Activated naive CD8-positive, alpha-beta T cell treated with anti-CD3 and anti-CD28 coated beads, Interleukin-2, amount 50 U/mL, for 16 hours (primary cell): ENCODE measurements around the gene PSMD11.

Experiments used
- DNase-seq: peaks from one replicate; pipeline ENCODE4 v3.0.0-alpha.2; 2020; ENCODE audit warnings: low read depth, low spot score

The PSMD11 gene

GRCh38 chr17:32464374-32464773, 20.1 kb downstream of the PSMD11 start:
- no peak for DNase-seq

DNA sequence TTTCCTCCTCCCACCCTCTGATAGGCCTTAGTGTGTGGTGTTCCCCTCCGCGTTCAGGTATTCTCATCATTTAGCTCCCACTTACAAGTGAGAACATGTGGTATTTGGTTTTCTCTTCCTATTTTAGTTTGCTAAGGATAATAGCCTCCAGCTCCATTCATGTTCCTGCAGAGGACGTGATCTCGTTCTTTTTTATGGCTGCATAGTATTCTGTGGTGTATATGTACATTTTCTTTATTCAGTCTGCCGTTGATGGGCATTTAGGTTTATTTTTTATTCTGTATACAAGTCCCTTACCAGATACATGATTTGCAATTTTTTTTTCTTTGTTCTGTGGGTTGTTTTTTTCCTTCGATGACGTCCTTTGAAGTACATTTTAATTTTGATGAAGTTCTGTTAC, 23.6 kb downstream of the PSMD11 start:
- no peak for DNase-seq

DNA sequence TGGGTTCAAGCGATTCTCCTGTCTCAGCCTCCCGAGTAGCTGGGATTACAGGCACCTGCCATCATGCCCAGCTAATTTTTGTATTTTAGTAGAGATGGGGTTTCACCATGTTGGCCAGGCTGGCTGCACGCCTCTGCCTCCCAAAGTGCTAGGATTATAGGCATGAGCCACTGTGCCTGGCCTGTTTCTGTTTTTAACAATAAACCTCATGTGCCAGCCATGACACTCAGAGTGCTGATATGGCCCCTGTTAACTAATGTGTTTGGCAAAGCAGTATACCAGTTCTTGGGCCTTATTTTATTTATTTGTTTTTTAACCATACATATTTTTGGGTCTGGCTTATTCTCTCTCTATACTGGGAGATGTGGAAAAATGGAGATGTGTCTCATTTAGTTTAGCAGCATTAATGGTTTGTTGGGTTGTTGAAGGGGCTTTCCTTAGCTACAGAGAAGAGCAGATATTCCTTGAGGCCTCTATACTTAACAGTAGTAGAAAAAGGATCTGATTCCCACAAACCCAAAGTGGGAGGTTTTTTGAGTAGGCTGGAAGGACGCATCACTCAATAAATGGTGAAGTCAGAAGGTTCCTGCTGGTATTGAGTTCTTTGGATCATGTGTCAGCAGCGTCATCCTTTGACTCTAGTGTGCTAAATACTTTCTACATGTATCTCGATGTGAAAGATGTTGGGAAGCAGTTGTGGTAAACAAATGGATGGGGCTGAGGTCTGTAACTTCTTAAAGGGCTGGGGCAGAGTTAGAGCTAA, 26.3 kb downstream of the PSMD11 start:
- DNase-seq = no peak

- no peak for DNase-seq
These were observed 27.3 kb downstream of the PSMD11 start for GRCh38 chr17:32471652-32472051.

DNA sequence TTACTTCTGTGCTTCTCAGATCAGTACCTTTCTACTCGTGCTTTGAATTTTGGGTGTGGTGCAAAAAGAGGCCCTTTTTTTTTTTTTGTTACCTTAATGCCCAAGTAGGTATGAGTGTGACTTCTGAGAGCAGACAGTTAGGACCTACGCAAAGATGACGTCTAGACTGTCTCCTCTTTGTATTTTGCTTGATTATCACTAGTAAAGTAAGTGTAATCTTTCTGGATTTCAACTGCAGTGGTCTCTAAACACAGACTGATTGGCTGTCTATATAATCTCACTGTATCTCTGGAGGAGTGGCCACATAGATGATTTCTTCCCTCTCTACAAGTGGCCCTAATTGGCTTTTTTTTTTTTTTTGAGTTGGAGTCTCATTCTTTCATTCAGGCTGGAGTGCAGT, 30.9 kb downstream of the PSMD11 start:
- no peak for DNase-seq

DNA sequence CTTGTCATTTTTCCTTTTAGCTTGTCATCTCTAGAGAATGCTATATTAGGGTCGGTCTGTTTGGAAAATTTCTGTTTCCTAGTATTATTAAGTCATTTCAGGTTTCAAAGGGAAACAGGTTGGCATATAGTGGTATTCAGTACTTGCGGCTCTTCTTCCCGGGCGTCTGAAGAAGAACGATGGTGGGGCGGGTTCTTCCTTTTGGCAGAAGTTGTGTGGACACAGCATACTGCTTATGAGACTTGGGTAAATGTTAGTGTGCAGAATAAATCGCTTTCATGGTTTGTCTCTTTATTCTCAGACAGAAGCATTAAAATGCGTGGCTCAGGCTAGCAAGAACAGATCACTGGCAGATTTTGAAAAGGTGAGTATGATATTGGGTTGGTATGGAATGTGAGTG, 32.9 kb downstream of the PSMD11 start:
- DNase-seq = no peak

GRCh38 chr17:32479074-32479617, 34.8 kb downstream of the PSMD11 start:
- no peak for DNase-seq

DNA sequence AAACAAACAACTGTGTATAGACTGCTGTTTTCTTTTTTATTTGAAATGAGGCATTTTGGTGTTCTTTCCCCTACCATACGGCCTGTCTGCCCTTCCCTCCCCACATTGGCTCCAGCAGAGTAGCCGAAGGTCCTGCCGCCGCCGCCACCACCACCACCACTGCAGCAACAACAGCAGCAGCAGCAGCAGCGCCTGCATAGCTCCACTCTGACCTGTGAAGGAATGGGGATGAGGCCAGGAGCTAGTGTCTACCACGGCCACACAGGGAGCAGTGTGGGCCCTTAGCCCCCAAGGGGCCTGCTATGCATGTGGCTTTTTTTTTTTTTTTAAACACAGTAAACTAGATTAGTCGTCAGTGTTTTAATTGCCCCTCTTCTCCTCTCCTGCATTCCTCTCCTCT, 36.9 kb downstream of the PSMD11 start:
- no peak for DNase-seq

DNA sequence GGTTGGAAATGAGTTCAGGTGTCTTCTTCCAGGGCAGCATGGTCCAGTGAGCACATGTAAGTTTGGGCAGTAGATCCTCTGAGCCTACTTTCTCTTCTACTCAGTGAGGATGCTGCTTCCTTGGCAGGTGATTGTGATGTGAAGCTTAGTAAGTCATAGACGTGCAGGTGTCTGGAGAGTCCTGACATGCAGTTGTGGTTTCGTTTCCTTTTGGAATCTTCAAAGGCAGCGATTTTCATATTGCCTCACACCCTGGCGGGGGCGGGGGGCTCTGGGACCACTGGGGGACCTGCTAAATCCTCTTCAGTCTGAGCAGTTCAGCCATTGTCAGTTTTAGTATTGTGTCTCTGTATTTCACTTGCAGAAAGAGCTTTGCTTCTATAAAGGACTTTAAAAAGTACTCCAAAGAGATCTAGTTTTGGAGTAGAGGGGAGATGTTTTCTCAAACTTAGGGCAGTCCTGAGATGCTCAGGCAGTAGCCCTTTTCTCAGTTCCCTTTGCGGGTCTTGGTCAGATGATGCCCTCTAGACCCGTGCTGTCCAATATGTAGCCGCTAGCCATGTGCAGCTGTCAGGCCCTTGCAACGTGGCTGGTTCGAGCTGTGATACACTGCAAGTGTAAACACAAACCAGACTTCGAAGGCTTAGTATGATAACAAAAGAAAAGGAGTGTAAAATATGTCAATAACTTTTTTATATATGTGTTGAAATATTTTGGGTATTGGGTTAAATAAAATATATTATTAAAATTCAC, 38.4 kb downstream of the PSMD11 start:
- DNase-seq = no peak

DNA sequence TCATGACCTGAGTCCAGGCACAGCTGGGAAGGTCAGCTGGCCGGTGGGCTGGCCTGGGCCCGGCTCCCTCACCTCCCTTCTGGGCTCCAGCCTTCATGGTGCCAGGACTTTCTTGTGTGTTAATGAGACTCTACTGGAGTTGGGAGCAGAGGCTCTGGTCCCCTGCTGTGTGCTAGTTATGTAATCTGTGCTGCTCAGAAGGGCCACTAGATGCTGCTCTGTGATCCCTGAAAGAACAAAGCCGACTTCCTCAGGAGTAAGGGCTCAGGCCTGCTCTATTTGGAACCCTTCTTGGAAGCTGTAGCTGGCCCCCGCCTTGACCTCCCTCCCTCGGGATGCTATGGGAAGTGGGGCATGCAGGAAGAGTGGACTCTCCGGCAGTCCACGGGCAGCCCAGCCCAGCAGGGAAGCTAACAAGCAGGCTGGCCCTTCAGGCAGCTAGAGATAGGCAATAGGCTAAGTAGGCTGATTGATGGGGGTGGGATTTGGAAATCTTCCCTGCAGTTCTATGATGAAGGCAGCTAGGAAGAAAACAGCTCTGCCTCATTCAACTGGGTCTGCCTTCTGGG, 39.2 kb downstream of the PSMD11 start:
- no peak for DNase-seq

- DNase-seq = no peak
These were observed 39.7 kb downstream of the PSMD11 start for GRCh38 chr17:32484041-32484461.

- no peak for DNase-seq
These were observed 40.3 kb downstream of the PSMD11 start for GRCh38 chr17:32484628-32485027.

GRCh38 chr17:32485261-32486110, 41.2 kb downstream of the PSMD11 start:
- no peak for DNase-seq

- DNase-seq = no peak
These were observed 41.9 kb downstream of the PSMD11 start for GRCh38 chr17:32486111-32486700.

- no peak for DNase-seq
These were observed 42.6 kb downstream of the PSMD11 start, which contains the start of gene CDK5R1 for GRCh38 chr17:32486701-32487472. Gene CDK5R1 (plus strand): TSS chr17:32486993. CDS start chr17:32487621, 628 bp downstream.

DNA sequence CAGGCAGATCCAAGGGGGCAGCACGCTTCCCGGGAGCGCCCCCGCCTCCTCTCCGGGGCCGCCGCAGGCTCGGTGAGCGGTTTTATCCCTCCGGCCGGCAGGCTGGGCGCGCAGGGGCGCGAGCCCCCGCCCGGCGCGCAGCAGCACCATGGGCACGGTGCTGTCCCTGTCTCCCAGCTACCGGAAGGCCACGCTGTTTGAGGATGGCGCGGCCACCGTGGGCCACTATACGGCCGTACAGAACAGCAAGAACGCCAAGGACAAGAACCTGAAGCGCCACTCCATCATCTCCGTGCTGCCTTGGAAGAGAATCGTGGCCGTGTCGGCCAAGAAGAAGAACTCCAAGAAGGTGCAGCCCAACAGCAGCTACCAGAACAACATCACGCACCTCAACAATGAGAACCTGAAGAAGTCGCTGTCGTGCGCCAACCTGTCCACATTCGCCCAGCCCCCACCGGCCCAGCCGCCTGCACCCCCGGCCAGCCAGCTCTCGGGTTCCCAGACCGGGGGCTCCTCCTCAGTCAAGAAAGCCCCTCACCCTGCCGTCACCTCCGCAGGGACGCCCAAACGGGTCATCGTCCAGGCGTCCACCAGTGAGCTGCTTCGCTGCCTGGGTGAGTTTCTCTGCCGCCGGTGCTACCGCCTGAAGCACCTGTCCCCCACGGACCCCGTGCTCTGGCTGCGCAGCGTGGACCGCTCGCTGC, 43.3 kb downstream of the PSMD11 start:
- no peak for DNase-seq

- no peak for DNase-seq
These were observed 43.9 kb downstream of the PSMD11 start for GRCh38 chr17:32488177-32488542.

GRCh38 chr17:32488604-32489180, 44.4 kb downstream of the PSMD11 start:
- no peak for DNase-seq
